Subcutaneous adipose tissue (tissue), 4 donors: ENCODE data around the gene SAPCD2. TPM values are rescaled to one million over a fixed set of nuclear protein-coding genes. Genes with fewer than 3 reads are reported as not detected.

Experiments
- total RNA-seq, 4 donors: library from RNA; depleted of rRNA; stranded (reverse); fragments of >200 nt; gene quantifications; one replicate each; pipeline ENCODE4 v1.1.0, GENCODE V29; 2016
- TF ChIP-seq, protein P1 (sequence below): fragments of 450-650 bp; IDR thresholded peaks from one replicate; pipeline ENCODE4 v1.5.1; 2016; ENCODE audit warnings: low read depth, mild to moderate bottlenecking, control low read depth, antibody characterized with exemption, moderate library complexity

The SAPCD2 gene
- total RNA-seq, 4 donors from 2014 or later = 0.19 to 0.66 (median 0.51) TPM; not detected in 1

DNA sequence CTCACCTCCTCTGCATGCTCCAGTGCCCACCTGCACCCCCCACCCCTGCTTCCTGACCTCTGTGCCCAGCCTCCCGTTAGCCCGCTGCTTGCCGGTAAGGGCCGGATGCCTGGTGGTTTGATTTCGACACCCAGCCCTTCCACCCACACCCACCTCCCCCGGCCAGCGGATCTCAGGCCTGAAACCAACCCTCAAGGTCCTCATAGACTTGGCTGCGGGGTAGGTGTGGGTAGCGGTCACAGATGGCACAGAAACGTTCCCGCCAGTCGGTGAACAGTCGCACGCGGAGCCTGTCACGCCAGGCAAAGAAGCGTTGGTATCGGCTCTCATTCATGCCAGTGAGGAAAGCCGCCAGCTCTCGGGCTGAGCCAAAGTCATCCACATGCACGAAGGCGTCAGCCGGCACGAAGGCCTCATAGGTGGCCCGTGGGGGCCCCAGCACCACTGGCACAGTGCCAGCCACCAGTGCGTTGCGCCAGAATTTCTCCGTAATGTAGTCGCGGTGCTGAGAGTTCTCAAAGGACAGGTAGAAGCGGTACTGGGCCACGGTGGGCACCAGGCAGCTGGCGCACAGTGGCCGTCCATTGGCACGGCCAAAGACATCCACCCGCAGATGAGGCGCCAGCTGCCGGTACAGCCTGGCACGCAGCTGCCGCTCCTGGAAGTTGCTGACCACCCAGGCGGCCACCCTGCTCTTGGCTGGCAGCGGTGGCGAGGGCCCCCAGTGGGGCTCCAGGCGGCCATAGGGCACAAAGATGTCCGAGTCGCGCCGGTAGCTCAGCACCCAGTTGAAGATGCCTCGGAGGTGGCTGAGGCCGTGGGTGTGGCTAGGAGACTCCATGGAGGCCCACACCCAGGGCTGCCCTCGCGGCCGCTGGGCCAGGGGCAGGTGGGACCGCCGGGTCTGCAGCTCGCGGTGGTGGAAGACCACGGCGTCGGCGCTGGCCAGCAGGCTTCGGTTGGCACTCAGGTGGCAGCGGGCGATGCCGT is 39.5 kb downstream of the SAPCD2 start:
- TF ChIP-seq, protein P1, sequence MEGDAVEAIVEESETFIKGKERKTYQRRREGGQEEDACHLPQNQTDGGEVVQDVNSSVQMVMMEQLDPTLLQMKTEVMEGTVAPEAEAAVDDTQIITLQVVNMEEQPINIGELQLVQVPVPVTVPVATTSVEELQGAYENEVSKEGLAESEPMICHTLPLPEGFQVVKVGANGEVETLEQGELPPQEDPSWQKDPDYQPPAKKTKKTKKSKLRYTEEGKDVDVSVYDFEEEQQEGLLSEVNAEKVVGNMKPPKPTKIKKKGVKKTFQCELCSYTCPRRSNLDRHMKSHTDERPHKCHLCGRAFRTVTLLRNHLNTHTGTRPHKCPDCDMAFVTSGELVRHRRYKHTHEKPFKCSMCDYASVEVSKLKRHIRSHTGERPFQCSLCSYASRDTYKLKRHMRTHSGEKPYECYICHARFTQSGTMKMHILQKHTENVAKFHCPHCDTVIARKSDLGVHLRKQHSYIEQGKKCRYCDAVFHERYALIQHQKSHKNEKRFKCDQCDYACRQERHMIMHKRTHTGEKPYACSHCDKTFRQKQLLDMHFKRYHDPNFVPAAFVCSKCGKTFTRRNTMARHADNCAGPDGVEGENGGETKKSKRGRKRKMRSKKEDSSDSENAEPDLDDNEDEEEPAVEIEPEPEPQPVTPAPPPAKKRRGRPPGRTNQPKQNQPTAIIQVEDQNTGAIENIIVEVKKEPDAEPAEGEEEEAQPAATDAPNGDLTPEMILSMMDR = no peak

GRCh38 chr9:137030006-137030405 is 40.4 kb downstream of the SAPCD2 start:
- TF ChIP-seq, protein P1 = no peak

GRCh38 chr9:137029058-137029936 is 41.1 kb downstream of the SAPCD2 start:
- TF ChIP-seq, protein P1 = no peak

DNA sequence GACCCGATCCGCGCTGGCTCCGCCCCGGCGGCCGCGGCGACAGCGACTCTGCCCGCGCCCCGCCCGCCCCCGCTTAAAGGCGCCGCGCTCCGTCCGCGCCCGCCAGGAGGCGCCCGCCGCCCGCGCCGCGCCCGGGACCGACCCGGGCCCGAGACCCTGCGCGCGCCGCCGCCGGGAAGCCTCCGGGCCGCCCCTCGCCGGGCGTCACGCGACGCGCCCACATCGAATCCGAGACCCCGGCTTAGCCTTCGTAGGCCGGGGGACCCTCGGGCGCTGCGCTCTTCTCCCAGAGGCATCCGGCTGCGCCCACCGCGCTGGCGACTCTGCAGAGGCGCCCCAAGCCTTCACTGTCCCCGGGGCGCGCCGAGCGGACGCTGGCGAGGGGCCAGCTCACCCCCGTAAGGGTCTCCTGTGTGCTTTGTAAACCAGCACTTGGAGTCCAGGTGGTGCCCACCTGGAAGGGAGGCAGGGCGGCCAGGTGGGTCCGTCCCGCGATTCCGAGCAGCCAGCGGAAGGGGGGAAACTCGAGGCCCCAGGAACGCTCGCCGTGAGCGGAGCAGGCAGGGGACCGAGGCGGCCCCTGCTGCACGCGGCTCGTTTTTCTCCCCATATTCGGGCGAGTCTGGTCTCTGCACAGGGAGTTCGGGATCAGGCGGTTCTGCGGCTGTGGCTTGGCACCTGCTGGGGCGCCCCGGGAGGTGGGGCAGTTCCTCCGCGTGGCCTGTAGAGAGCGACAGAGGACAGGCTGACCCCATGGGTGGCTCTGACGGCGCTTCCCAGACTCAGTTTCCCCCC is 41.9 kb downstream of the SAPCD2 start:
- TF ChIP-seq, protein P1 = no peak

DNA sequence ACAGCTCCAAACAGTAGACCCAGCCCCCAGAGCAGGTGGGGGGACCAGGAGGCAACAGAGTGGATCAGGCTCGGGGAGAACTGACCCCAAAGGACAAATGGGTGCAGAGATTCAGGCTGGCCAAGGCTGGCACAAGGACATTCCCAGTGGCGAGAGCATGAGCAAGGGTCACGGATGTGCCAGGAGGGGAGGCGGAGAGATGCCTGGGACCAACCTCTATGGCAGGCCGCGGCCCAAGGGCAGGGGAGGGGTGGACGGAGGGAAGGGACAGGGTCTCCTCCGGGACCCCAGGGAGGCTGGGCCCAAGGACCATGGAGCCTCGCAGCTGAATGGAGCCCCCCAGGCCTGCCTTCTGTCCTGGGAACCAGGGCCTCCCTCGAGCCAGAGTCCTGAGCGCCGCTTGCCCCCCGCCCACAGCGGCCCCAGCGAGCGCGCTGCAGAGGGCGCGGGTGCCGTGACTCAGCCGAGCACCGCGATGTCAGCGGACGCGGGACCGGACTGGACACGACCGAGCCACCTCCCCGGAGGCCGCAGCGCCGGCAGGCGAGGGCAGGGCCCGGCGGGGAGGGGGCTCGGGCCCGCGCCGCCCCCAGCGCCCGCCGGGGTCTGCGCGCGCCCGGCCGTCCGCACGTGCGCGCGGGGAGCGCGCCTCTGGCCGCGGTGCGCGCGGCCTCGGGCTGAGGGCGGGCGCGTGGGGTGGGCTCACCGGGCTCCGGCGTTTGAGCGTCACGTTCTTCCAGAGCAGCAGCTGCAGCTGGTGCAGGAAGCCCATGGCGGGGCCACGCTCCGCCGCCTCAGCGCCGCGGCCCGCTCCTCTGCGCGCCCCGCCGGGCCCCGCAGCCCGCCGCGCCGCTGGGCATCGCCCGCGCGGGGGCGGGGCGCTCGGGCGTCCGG is 42.7 kb downstream of the SAPCD2 start, which contains the start of gene ABCA2:
ABCA2 (minus strand) TSS at position 869 of the 894 bp plus-strand sequence; CDS start at position 772, 97 bp downstream.
- TF ChIP-seq, protein P1 = no peak

GRCh38 chr9:137026828-137027227 is 43.5 kb downstream of the SAPCD2 start:
- TF ChIP-seq, protein P1 = no peak
